ENCODE measurements around the gene GPI.

- TF ChIP-seq POLR2AphosphoS5 (IDR thresholded peaks at IDR 0.05; ENCODE audit: insufficient read depth, low read depth, low read length) = no peak
- TF ChIP-seq EZH2 (IDR thresholded peaks at IDR 0.05; ENCODE audit: borderline replicate concordance, low read depth, low read length, severe bottlenecking) = no peak
- TF ChIP-seq FOS (IDR thresholded peaks at IDR 0.05; ENCODE audit: borderline replicate concordance, insufficient read depth, low read length) = no peak
- TF ChIP-seq CTCF (IDR thresholded peaks at IDR 0.05; ENCODE audit: extremely low read depth in 1 of 2, insufficient read depth in 1 of 2, low read depth in 1 of 2, low read length in 2 of 2) = no peak
- no peak for TF ChIP-seq GATA2 (IDR thresholded peaks at IDR 0.05; ENCODE audit: insufficient read depth, insufficient read length, low read depth, low read length)
Observed at GRCh38 chr19:34393031-34393430, 28.0 kb downstream of the GPI start.
